Measurements from ENCODE around the gene MUC21. TPM values are rescaled to one million over a fixed set of nuclear protein-coding genes. Genes with fewer than 3 reads are reported as not detected.
"Not testable (repeated sequence)": the region's sequence is repeated elsewhere in the genome, so short reads cannot be mapped to it uniquely, and the experiment has no call there.

Gene MUC21
- total and polyA plus RNA-seq, 4 experiments from 2014 or later, result not detected

- Histone ChIP-seq H3K4me1 (ENCODE audit: insufficient read depth, low read length) (no peaks in the 10 kb centered on the region), H3K9me3 (ENCODE audit: control insufficient read depth in 1 of 2, low read length in 2 of 2) (no peaks in the 10 kb centered on the region), H3K27ac (ENCODE audit: low read depth, low read length) (no peak overlapping the region), H3K4me3 (ENCODE audit: low read length in 2 of 2) (no peak overlapping the region), H3K36me3 (ENCODE audit: insufficient read depth, low read length) (no peaks in the 10 kb centered on the region), H3K27me3 (ENCODE audit: insufficient read depth, low read length) (peaks cover 5% of the 10 kb centered on the region)
- Mint-ChIP-seq H3K4me3 (no peak overlapping the region), H3K4me1 (no peaks in the 10 kb centered on the region), H3K27ac (no peak overlapping the region), H3K27me3 (peaks cover 14 to 42% of the 10 kb centered on the region in 2 donors), H3K36me3 (no peaks in the 10 kb centered on the region), H3K9me3 (peaks cover 0 to 6% (median 0%) of the 10 kb centered on the region in 8 donors)
- CTCF ChIA-PET (ENCODE audit: partially characterized antibody), result no interaction called here
- POLR2A ChIA-PET (ENCODE audit: partially characterized antibody), result no interaction called here
- no peak for DNase-seq
- intact Hi-C loops (cut with micrococcal nuclease), result no loop called here
Observed at GRCh38 chr6:31009731-31010130, 26.2 kb downstream of the MUC21 start.

- ChIA-PET CTCF (ENCODE audit: partially characterized antibody) (no interaction called here), POLR2A (ENCODE audit: partially characterized antibody) (no interaction called here)
- Mint-ChIP-seq H3K27ac (no peak within 1 kb of the TSS), H3K27me3 (peaks cover 14 to 39% of the 10 kb centered on the region in 2 donors), H3K36me3 (no peaks in the 10 kb centered on the region), H3K4me1 (no peaks in the 10 kb centered on the region), H3K9me3 (peaks cover 0 to 12% (median 1%) of the 10 kb centered on the region in 8 donors), H3K4me3 (no peak within 1 kb of the TSS)
- Histone ChIP-seq H3K27me3 (ENCODE audit: insufficient read depth, low read length) (peaks cover 5% of the 10 kb centered on the region), H3K9me3 (ENCODE audit: control insufficient read depth in 1 of 2, low read length in 2 of 2) (no peaks in the 10 kb centered on the region), H3K4me1 (ENCODE audit: insufficient read depth, low read length) (no peaks in the 10 kb centered on the region), H3K36me3 (ENCODE audit: insufficient read depth, low read length) (no peaks in the 10 kb centered on the region), H3K27ac (ENCODE audit: low read depth, low read length) (no peak within 1 kb of the TSS), H3K4me3 (ENCODE audit: low read length in 2 of 2) (no peak within 1 kb of the TSS)
- no peak for DNase-seq
- intact Hi-C loops (cut with micrococcal nuclease), result no loop called here
Observed at GRCh38 chr6:31010393-31011060, 27.0 kb downstream of the MUC21 start, which contains the start of gene MUC22. MUC22 (plus strand) TSS chr6:31010474; CDS start chr6:31010707, 233 bp downstream.

- POLR2A ChIA-PET (ENCODE audit: partially characterized antibody), result no interaction called here
- CTCF ChIA-PET (ENCODE audit: partially characterized antibody), result no interaction called here
- Mint-ChIP-seq H3K9me3 (peaks cover 0 to 16% (median 2%) of the 10 kb centered on the region in 8 donors), H3K4me3 (no peak overlapping the region), H3K36me3 (no peaks in the 10 kb centered on the region), H3K4me1 (no peaks in the 10 kb centered on the region), H3K27ac (no peak overlapping the region), H3K27me3 (peaks cover 15 to 37% of the 10 kb centered on the region in 2 donors)
- Histone ChIP-seq H3K4me1 (ENCODE audit: insufficient read depth, low read length) (no peaks in the 10 kb centered on the region), H3K27me3 (ENCODE audit: insufficient read depth, low read length) (peaks cover 5% of the 10 kb centered on the region), H3K36me3 (ENCODE audit: insufficient read depth, low read length) (no peaks in the 10 kb centered on the region), H3K9me3 (ENCODE audit: control insufficient read depth in 1 of 2, low read length in 2 of 2) (no peaks in the 10 kb centered on the region), H3K4me3 (ENCODE audit: low read length in 2 of 2) (no peak overlapping the region), H3K27ac (ENCODE audit: low read depth, low read length) (no peak overlapping the region)
- DNase-seq, result no peak
- intact Hi-C loops (cut with micrococcal nuclease), result no loop called here
Observed at GRCh38 chr6:31011153-31011552, 27.6 kb downstream of the MUC21 start.

GRCh38 chr6:31016659-31017299 lies 33.3 kb downstream of the MUC21 start:
- no peak overlapping the region for H3K27ac ChIP-seq (ENCODE audit: low read depth, low read length)
- H3K27me3 Mint-ChIP-seq, result peaks cover 14 to 17% of the 10 kb centered on the region in 2 donors
- no peaks in the 10 kb centered on the region for H3K36me3 ChIP-seq (ENCODE audit: insufficient read depth, low read length)
- H3K36me3 Mint-ChIP-seq, result no peaks in the 10 kb centered on the region
- no peaks in the 10 kb centered on the region for H3K4me1 ChIP-seq (ENCODE audit: insufficient read depth, low read length)
- no peaks in the 10 kb centered on the region for H3K9me3 ChIP-seq (ENCODE audit: control insufficient read depth in 1 of 2, low read length in 2 of 2)
- no peak for DNase-seq
- no peaks in the 10 kb centered on the region for H3K4me1 Mint-ChIP-seq
- intact Hi-C loops (cut with micrococcal nuclease), result no loop called here
- POLR2A ChIA-PET (ENCODE audit: partially characterized antibody), result no interaction called here
- CTCF ChIA-PET (ENCODE audit: partially characterized antibody), result no interaction called here
- no peaks in the 10 kb centered on the region for H3K27me3 ChIP-seq (ENCODE audit: insufficient read depth, low read length)
- H3K4me3 Mint-ChIP-seq, result no peak overlapping the region
- peaks cover 0 to 16% (median 1%) of the 10 kb centered on the region in 8 donors for H3K9me3 Mint-ChIP-seq
- no peak overlapping the region for H3K27ac Mint-ChIP-seq
- H3K4me3 ChIP-seq (ENCODE audit: low read length in 2 of 2), result no peak overlapping the region

- H3K36me3 ChIP-seq (ENCODE audit: insufficient read depth, low read length); H3K4me3 Mint-ChIP-seq; H3K4me3 ChIP-seq (ENCODE audit: low read length in 2 of 2); H3K4me1 Mint-ChIP-seq; DNase-seq; H3K27me3 ChIP-seq (ENCODE audit: insufficient read depth, low read length); H3K36me3 Mint-ChIP-seq; intact Hi-C loops (cut with micrococcal nuclease); H3K9me3 ChIP-seq (ENCODE audit: control insufficient read depth in 1 of 2, low read length in 2 of 2); POLR2A ChIA-PET (ENCODE audit: partially characterized antibody); CTCF ChIA-PET (ENCODE audit: partially characterized antibody); H3K4me1 ChIP-seq (ENCODE audit: insufficient read depth, low read length); H3K27ac Mint-ChIP-seq; H3K27ac ChIP-seq (ENCODE audit: low read depth, low read length): not testable (repeated sequence)
- Mint-ChIP-seq H3K9me3 (peaks cover 0 to 16% (median 1%) of the 10 kb centered on the region in 8 donors), H3K27me3 (peaks cover 10 to 14% of the 10 kb centered on the region in 2 donors)
Observed at GRCh38 chr6:31017436-31017835, 33.9 kb downstream of the MUC21 start.

GRCh38 chr6:31020057-31020456 lies 36.5 kb downstream of the MUC21 start:
- H3K4me3 Mint-ChIP-seq, result peak overlapping the region in 1 of 8 donors; percentile 33
- Histone ChIP-seq H3K9me3 (ENCODE audit: control insufficient read depth in 1 of 2, low read length in 2 of 2) (no peaks in the 10 kb centered on the region), H3K36me3 (ENCODE audit: insufficient read depth, low read length) (no peaks in the 10 kb centered on the region), H3K4me3 (ENCODE audit: low read length in 2 of 2) (no peak overlapping the region), H3K4me1 (ENCODE audit: insufficient read depth, low read length) (no peaks in the 10 kb centered on the region), H3K27ac (ENCODE audit: low read depth, low read length) (no peak overlapping the region), H3K27me3 (ENCODE audit: insufficient read depth, low read length) (no peaks in the 10 kb centered on the region)
- H3K36me3 Mint-ChIP-seq, result no peaks in the 10 kb centered on the region
- DNase-seq, result no peak
- POLR2A ChIA-PET (ENCODE audit: partially characterized antibody), result interaction anchor here (0.6 kb wide), 1 partner anchor 478 kb away, joined by 6 read pairs; no protein-coding TSS in a partner anchor
- peaks cover 6 to 8% of the 10 kb centered on the region in 2 donors for H3K27me3 Mint-ChIP-seq
- H3K9me3 Mint-ChIP-seq, result peaks cover 0 to 9% (median 0%) of the 10 kb centered on the region in 8 donors
- CTCF ChIA-PET (ENCODE audit: partially characterized antibody), result no interaction called here
- H3K27ac Mint-ChIP-seq, result no peak overlapping the region
- H3K4me1 Mint-ChIP-seq, result no peaks in the 10 kb centered on the region
- intact Hi-C loops (cut with micrococcal nuclease), result no loop called here

- H3K4me3 Mint-ChIP-seq; H3K9me3 Mint-ChIP-seq; H3K4me3 ChIP-seq (ENCODE audit: low read length in 2 of 2); H3K4me1 ChIP-seq (ENCODE audit: insufficient read depth, low read length); CTCF ChIA-PET (ENCODE audit: partially characterized antibody); H3K27me3 ChIP-seq (ENCODE audit: insufficient read depth, low read length); H3K4me1 Mint-ChIP-seq; POLR2A ChIA-PET (ENCODE audit: partially characterized antibody); H3K27me3 Mint-ChIP-seq; H3K36me3 Mint-ChIP-seq; intact Hi-C loops (cut with micrococcal nuclease); H3K9me3 ChIP-seq (ENCODE audit: control insufficient read depth in 1 of 2, low read length in 2 of 2); H3K27ac ChIP-seq (ENCODE audit: low read depth, low read length); H3K27ac Mint-ChIP-seq; DNase-seq; H3K36me3 ChIP-seq (ENCODE audit: insufficient read depth, low read length): not testable (repeated sequence)
Observed at GRCh38 chr6:31020631-31021255, 37.2 kb downstream of the MUC21 start.

Data from CD4-positive, alpha-beta memory T cell (primary cell).